Measurements from ENCODE around the gene GPR137.

DNA sequence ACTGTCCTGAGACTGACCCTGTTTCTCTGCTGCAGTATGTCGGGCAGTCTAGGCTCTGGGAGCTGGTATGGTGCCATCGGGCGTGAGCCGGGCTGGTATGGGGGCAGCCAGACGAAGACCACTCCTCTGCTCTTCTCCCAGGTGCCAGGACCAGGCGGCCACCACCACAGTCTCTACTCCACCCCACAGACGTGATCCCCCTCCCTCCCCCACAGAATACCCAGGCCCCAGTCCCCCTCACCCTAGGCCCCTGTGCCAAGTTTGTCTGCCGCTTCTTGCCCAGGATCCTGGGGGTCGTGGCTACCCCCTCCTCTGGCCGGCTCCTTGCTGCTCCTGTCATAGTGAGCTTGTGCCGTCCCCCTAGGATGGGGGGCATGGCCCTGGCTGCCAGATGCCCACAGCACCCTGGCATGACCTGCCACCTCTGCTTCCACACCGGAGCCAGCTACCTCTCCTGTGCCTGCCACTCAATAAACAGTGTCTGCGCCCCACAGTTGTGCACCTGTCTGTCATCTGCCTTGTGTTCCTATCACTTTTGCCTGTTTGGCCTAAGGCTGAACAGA, 3.4 kb downstream of the GPR137 start:
- TF ChIP-seq POLR2A (IDR thresholded peaks at IDR 0.05) (no peak), EP300 (IDR thresholded peaks at IDR 0.05; ENCODE audit: low read depth) (no peak)
- TF ChIP-seq, protein P1, sequence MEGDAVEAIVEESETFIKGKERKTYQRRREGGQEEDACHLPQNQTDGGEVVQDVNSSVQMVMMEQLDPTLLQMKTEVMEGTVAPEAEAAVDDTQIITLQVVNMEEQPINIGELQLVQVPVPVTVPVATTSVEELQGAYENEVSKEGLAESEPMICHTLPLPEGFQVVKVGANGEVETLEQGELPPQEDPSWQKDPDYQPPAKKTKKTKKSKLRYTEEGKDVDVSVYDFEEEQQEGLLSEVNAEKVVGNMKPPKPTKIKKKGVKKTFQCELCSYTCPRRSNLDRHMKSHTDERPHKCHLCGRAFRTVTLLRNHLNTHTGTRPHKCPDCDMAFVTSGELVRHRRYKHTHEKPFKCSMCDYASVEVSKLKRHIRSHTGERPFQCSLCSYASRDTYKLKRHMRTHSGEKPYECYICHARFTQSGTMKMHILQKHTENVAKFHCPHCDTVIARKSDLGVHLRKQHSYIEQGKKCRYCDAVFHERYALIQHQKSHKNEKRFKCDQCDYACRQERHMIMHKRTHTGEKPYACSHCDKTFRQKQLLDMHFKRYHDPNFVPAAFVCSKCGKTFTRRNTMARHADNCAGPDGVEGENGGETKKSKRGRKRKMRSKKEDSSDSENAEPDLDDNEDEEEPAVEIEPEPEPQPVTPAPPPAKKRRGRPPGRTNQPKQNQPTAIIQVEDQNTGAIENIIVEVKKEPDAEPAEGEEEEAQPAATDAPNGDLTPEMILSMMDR (IDR thresholded peaks at IDR 0.05): no peak

All from transverse colon (tissue), 3 donors.